ENCODE measurements around the gene ZNF532. TPM values are rescaled to one million over a fixed set of nuclear protein-coding genes. Genes with fewer than 3 reads are reported as not detected.

Gene ZNF532
- total and polyA plus RNA-seq, 9 of the 15 experiments (the other 6 are each of a cell fraction or from before 2014, with no cell fraction given) = 0.42 TPM; not detected in 8

DNA sequence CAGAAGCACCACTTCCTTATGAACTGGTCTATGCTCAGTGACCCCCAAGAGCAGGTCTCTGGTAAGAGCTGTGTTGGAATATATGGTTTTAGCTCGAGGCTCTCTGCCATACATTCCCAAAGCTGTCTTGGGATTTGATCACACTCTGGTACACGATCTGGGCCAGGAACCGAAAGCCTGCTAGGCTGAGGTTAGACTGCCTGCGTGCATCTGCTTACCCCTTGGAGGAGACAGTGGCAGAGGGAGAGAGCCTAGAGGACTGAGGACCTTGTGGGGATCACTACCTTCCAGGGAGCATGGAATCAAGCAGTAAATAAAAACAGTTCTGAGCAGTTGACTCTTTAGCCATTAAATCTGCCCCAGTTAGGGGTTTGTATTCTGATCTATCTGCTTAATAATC lies 63.7 kb downstream of the ZNF532 start (continued):
- TF ChIP-seq CHD7 (IDR thresholded peaks at IDR 0.05; ENCODE audit: low read depth, low read length) (no peak), RBM17 (IDR thresholded peaks at IDR 0.05; ENCODE audit: borderline replicate concordance, low read depth, low read length) (no peak)
